MM.1S (cell line): Measurements from ENCODE around the gene ABCA1.

Experiments
- DNase-seq: peaks from one replicate; pipeline ENCODE4 v3.0.0-alpha.2; 2015
- H2AFZ ChIP-seq: fragments of 300-600 bp; sonication (generic); 2 replicates; pipeline ENCODE4 v1.6.0; 2016; ENCODE audit warnings: antibody characterized with exemption, low read length
- H3F3A ChIP-seq: fragments of 300-600 bp; sonication (generic); 2 replicates; pipeline ENCODE4 v1.6.1; 2016; ENCODE audit warnings: mild to moderate bottlenecking, antibody characterized with exemption, low read length, moderate library complexity, mixed read lengths; ENCODE audit not compliant: insufficient read depth
- H3K27ac ChIP-seq: fragments of 300-600 bp; sonication (generic); 2 replicates; pipeline ENCODE4 v1.5.1; 2016; ENCODE audit warnings: mild to moderate bottlenecking, low read length
- H3K27me3 ChIP-seq: fragments of 300-600 bp; sonication (generic); replicated peaks from 2 replicates; pipeline ENCODE4 v1.6.0; 2016; ENCODE audit warnings: low read length; ENCODE audit not compliant: insufficient read depth
- H3K36me3 ChIP-seq: fragments of 300-600 bp; sonication (generic); replicated peaks from 2 replicates; pipeline ENCODE4 v1.6.1; 2016; ENCODE audit warnings: mild to moderate bottlenecking, low read length, mixed read lengths; ENCODE audit not compliant: insufficient read depth
- H3K4me1 ChIP-seq: fragments of 300-600 bp; sonication (generic); 2 replicates; pipeline ENCODE4 v1.6.1; 2016; ENCODE audit warnings: low read length, mixed read lengths
- H3K4me2 ChIP-seq: fragments of 300-600 bp; sonication (generic); 2 replicates; pipeline ENCODE4 v1.6.0; 2016; ENCODE audit warnings: low read depth, low read length
- H3K4me3 ChIP-seq: fragments of 300-600 bp; sonication (generic); 2 replicates; pipeline ENCODE4 v1.5.1; 2016; ENCODE audit warnings: low read length, mixed read lengths
- H3K79me2 ChIP-seq: fragments of 300-600 bp; sonication (generic); 2 replicates; pipeline ENCODE4 v1.6.1; 2016; ENCODE audit warnings: mixed run types, low read length, mixed read lengths
- H3K9ac ChIP-seq: fragments of 300-600 bp; sonication (generic); 2 replicates; pipeline ENCODE4 v1.6.1; 2016; ENCODE audit warnings: low read length, mixed read lengths
- H3K9me2 ChIP-seq: fragments of 300-600 bp; sonication (generic); replicated peaks from 2 replicates; pipeline ENCODE4 v1.6.1; 2016; ENCODE audit warnings: mild to moderate bottlenecking, low read length, mixed read lengths; ENCODE audit not compliant: insufficient read depth
- H3K9me3 ChIP-seq: fragments of 300-600 bp; sonication (generic); replicated peaks from 2 replicates; pipeline ENCODE4 v1.6.1; 2016; ENCODE audit warnings: mild to moderate bottlenecking, low read length, mixed read lengths; ENCODE audit not compliant: insufficient read depth
- H4K20me1 ChIP-seq: fragments of 300-600 bp; sonication (generic); 2 replicates; pipeline ENCODE4 v1.6.1; 2016; ENCODE audit warnings: mild to moderate bottlenecking, low read length, moderate library complexity, mixed read lengths; ENCODE audit not compliant: insufficient read depth
- EZH2 ChIP-seq: fragments of 300-600 bp; sonication (generic); optimal IDR thresholded peaks from 2 replicates; pipeline ENCODE3; 2017; ENCODE audit warnings: low read depth, mild to moderate bottlenecking, antibody characterized with exemption, low read length, mixed read lengths
- EZH2phosphoT487 ChIP-seq: fragments of 300-600 bp; sonication (generic); IDR thresholded peaks from 2 replicates; pipeline ENCODE4 v1.6.1; 2018; ENCODE audit warnings: antibody characterized with exemption, low read length
- TF ChIP-seq, protein P1 (sequence below): fragments of 300-600 bp; sonication (generic); IDR thresholded peaks from 2 replicates; pipeline ENCODE4 v1.5.1; 2016; ENCODE audit warnings: antibody characterized with exemption, low read length, mixed read lengths

Gene ABCA1

DNA sequence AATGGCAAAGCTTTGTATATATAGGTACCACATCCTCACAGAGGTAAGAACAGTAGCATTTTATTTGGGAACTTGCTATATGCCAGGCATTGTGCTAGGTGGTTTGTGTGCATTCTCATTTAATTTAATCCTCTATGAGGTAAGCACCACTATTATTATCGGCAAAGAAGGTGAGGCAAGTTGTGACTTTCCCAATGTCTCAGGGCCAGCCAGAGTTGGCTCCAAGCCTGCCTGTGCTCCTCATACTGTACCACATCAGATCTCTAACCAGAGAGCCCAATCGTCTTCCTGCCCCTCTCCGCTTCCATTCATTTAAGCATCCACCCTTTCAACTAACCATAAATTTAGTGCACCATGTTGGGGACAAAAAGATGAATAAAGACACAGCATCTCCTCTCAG is 108.9 kb downstream of the ABCA1 start:
- no peaks in the 10 kb centered on the region for H3K36me3 ChIP-seq

DNA sequence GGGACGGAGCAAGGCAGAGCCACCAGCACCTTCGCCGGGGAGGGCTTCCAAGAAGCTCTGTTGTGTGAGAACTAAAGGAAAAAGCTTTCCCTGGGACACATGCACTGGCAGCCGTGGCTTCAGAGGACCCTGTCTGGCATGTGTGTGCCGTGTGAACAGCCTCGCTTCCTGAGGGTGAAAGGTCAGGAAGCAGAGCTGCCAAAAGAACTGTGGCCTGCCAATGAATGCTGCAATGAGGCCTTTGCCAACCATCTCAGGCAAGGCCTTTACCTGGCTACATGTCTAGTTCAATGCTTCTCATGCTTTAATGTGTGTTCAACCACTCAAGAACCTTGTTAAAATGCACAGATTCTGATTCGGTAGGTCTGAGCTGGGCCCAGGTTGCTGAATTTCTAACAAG is 110.5 kb downstream of the ABCA1 start:
- Histone ChIP-seq H3K9me2 (no peaks in the 10 kb centered on the region), H3K36me3 (no peaks in the 10 kb centered on the region), H3K4me1 (no peaks in the 10 kb centered on the region), H3K27ac (no peak overlapping the region), H3K9ac (no peak overlapping the region), H3K9me3 (no peaks in the 10 kb centered on the region), H4K20me1 (no peaks in the 10 kb centered on the region), H3K27me3 (no peaks in the 10 kb centered on the region), H3K4me2 (no peak overlapping the region), H3K79me2 (no peaks in the 10 kb centered on the region), H2AFZ (no peak overlapping the region), H3F3A (no peaks in the 10 kb centered on the region), H3K4me3 (no peak overlapping the region)
- DNase-seq, result no peak
- TF ChIP-seq, protein P1, sequence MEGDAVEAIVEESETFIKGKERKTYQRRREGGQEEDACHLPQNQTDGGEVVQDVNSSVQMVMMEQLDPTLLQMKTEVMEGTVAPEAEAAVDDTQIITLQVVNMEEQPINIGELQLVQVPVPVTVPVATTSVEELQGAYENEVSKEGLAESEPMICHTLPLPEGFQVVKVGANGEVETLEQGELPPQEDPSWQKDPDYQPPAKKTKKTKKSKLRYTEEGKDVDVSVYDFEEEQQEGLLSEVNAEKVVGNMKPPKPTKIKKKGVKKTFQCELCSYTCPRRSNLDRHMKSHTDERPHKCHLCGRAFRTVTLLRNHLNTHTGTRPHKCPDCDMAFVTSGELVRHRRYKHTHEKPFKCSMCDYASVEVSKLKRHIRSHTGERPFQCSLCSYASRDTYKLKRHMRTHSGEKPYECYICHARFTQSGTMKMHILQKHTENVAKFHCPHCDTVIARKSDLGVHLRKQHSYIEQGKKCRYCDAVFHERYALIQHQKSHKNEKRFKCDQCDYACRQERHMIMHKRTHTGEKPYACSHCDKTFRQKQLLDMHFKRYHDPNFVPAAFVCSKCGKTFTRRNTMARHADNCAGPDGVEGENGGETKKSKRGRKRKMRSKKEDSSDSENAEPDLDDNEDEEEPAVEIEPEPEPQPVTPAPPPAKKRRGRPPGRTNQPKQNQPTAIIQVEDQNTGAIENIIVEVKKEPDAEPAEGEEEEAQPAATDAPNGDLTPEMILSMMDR, result no peak
- TF ChIP-seq EZH2phosphoT487 (no peak), EZH2 (no peak)

More for the DNA sequence above, 108.9 kb downstream of the ABCA1 start:
- DNase-seq, result no peak
- no peaks in the 10 kb centered on the region for H3K27me3 ChIP-seq
- no peak for TF ChIP-seq EZH2
- no peak for TF ChIP-seq EZH2phosphoT487
- TF ChIP-seq, protein P1, result no peak
- no peak overlapping the region for H2AFZ ChIP-seq
- H3K9me3 ChIP-seq, result no peaks in the 10 kb centered on the region
- H4K20me1 ChIP-seq, result no peaks in the 10 kb centered on the region
- H3K27ac ChIP-seq, result no peak overlapping the region
- H3K4me2 ChIP-seq, result no peak overlapping the region
- no peaks in the 10 kb centered on the region for H3K4me1 ChIP-seq
- H3F3A ChIP-seq, result no peaks in the 10 kb centered on the region
- no peaks in the 10 kb centered on the region for H3K9me2 ChIP-seq
- no peak overlapping the region for H3K9ac ChIP-seq
- no peaks in the 10 kb centered on the region for H3K79me2 ChIP-seq
- H3K4me3 ChIP-seq, result no peak overlapping the region

DNA sequence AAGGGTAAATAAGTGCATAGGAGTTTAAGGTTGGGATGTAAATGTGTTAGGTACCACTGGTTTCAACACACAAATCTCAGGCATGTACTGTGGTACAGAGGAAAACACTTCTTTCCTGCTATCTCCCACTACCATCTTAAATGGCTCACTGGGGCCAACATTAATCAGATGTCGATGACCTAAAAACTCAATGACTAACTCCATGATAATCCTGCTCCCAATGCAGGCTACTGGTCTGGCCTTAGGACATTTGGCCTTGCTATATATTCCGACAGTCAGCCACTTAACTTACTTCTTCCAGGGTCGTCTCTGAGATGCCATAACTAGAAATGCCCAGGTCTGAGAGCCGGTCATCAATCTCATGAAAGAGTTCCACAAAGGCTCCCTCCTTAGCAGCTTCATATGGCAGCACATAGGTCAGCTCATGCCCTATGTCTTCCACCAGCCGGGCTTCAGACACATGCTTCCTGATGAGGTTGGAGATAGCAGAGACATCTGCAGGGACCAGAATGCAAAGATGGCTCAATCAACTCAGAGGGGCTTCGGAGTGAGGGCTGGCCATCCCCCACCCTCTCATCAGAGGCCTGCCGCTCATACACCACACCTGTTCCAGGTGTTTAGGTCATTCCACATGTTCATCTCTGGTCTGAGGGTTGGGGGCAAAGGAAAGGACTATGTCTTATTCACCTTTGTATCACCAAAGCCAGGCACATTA is 111.9 kb downstream of the ABCA1 start:
- Histone ChIP-seq H3K27ac (no peak overlapping the region), H3K4me3 (no peak overlapping the region), H3F3A (no peaks in the 10 kb centered on the region), H3K9me2 (no peaks in the 10 kb centered on the region), H3K9ac (no peak overlapping the region), H3K27me3 (no peaks in the 10 kb centered on the region), H3K79me2 (no peaks in the 10 kb centered on the region), H3K9me3 (no peaks in the 10 kb centered on the region), H3K4me1 (no peaks in the 10 kb centered on the region), H2AFZ (no peak overlapping the region), H3K36me3 (no peaks in the 10 kb centered on the region), H3K4me2 (no peak overlapping the region), H4K20me1 (no peaks in the 10 kb centered on the region)
- TF ChIP-seq EZH2phosphoT487 (no peak), EZH2 (no peak)
- TF ChIP-seq, protein P1, result no peak
- DNase-seq, result no peak
